HG03460 (cell line): ENCODE measurements around the gene SLC6A6.

Source experiments
- ATAC-seq: cut with Tn5 transposase; IDR thresholded peaks from one replicate; pipeline ENCODE4 v1.9.1; 2021; ENCODE audit not compliant: unreplicated experiment

Gene SLC6A6

DNA sequence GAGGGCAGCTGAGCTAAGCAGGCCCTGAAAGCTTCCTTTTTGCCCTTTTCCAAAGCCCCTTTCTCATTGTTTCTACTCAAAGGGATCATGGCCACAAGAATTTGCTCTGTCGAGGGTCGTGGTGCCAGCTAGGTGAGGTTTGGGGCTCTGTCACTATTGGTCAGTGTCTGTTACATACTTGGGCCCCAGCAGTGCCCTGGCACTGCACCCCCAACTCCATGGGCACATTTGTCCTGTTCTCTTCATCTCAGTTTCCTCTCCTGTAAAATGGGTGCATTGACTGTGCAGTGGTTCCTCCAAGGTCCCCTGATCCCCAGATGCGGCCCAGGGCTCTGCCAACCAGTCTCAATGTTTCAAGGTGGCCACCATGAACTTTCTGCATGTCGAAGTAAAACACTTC is 62.1 kb downstream of the SLC6A6 start:
- no peak for ATAC-seq

DNA sequence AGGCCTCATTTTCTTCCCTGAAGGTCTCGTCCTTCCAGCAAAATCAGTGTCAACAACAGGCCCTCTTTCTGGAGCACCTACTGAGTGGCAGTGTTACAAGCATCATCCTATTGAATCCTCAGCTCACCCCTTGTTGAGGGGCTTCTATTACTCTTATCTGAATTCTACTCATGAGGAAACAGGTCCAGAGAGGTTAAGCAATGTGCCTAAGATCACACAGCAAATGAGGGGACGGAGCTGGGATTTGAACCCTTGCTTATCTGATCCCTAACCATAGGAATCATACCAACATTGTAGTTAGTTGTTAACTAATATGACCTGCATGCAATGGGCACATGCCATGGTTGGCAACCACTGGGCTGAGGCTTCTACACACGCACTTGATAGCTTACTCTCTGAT is 63.0 kb downstream of the SLC6A6 start:
- no peak for ATAC-seq

DNA sequence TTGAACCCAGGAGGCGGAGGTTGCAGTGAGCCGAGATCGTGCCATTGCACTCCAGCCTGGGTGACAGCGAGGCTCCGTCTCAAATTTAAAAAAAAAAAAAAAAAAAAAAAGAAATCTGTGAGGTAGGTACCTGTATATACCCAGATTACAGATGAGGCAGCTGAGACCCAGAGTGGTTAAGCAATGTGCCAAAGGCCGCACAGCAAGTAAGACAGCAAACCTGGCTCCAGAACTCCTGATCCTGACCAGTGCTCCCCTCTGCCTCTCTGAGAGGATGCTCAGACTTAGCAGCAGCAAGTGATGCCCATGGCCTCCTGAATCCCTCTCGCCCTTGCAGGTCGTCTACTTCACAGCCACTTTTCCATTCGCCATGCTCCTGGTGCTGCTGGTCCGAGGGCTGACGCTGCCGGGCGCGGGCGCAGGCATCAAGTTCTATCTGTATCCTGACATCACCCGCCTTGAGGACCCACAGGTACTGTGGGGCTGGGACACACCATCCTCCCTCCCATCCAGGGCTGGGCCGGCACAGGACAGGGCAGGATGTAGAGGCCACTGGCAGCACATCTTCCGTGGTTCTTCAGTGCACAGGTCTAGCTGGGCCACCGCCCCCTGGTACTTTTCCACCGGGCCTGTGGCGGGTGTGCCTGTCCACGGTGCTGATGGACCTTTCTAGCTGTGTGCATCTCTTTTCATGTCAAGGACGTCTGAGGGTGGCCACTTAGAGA is 63.9 kb downstream of the SLC6A6 start:
- no peak for ATAC-seq

DNA sequence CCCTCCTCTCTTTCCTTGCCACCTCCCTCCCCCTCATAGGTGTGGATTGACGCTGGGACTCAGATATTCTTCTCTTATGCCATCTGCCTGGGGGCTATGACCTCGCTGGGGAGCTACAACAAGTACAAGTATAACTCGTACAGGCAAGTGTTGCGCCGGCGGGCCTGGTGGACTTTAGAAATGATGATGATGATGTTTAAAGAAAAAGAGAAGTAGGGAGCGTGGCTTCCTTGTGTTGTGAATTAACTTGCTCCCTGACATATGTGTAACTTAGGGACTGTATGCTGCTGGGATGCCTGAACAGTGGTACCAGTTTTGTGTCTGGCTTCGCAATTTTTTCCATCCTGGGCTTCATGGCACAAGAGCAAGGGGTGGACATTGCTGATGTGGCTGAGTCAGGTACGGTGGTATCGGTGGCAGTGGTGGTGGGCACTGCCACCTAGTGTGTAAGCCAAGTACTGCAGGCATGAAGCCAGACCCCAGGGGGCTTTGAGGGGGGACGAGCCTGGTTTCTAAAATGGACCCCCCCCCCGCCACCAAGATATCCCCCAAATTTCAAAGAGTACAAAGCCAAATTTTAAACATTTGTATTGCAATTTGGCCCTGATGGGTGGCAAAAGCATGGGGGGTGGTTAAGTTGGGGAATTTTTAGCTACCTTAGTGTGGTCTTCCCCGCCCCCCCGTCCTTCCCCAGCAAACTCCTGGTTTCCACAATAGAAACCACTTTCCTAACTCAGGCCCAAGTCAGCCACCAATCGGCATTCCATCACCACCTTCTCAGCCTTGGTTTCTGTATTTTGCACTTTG is 65.6 kb downstream of the SLC6A6 start:
- ATAC-seq, result no peak

DNA sequence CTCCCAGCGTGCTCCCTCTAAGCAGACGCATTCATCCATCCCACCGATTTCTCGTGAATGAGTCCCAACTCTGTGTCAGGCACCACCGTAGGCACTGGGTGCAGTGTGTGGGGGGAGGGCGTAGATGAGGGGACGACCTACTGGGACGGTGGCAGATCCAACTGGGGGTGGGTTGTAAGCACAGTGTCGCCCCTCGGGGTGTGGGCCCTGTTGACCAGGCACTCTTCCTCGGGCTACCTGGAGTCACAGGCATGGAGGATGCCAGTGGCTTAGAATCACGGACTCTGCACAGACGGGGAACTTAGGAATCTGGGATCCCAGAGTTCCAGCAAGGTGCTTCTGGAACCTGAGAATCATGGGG is 66.2 kb downstream of the SLC6A6 start:
- ATAC-seq, result no peak

DNA sequence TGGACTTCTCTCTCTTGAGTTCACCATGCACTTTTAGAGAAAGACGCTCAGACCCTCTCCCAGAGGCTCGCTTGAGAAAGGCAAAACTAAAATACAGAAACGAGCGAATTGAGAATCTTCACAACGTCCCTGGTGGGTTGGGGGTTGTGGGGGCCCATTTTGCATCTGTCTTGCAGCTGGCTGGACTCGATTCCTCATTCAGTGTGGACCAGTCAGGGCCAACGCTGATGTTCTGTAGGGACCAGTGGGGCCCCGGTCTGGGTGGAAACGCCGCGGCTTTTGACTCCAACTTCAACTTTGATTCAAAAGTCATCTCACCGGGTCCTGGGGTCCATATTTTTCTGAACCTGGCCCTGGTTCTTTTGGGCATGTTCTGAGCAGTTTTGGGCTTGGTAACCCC is 68.1 kb downstream of the SLC6A6 start:
- no peak for ATAC-seq

DNA sequence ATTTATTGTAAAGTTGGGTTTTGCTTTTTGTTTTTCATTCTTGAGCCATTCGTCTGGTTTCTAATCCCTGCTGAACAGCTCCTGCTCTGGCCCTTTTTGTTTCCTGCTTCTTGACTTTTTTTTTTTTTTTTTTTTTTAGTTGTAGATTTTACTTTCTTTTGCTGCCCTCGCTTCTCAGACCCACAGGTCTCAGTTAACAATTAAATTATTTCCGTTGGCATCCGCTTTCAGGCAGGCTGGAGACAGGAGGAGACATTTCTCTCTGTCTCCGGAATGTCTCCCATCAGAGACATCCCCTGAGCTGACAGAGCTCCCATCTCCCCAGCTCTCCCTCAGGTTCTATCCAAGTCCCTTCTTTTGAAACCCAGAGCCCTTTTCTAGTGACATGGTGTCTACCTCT is 68.6 kb downstream of the SLC6A6 start:
- no peak for ATAC-seq

DNA sequence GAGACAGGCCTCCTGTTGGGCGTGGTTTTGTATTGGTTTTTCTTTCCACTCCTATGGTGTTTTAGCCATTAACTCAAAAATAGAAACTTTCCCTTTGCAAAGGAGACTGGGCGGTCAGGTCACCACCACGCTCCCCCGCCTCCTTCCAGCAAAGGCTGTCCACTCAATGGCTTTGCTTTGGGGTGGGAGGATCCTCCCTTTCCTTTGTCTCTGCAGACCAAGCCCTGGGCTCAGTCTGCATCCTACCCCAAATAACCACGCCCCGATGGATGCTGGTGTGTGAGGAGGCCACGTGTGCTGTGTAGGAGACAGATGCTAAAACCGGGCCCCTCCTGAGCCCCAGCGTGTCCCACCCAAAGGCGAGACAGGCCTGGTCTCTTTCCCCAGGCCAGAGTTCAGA is 69.3 kb downstream of the SLC6A6 start:
- ATAC-seq, result no peak

DNA sequence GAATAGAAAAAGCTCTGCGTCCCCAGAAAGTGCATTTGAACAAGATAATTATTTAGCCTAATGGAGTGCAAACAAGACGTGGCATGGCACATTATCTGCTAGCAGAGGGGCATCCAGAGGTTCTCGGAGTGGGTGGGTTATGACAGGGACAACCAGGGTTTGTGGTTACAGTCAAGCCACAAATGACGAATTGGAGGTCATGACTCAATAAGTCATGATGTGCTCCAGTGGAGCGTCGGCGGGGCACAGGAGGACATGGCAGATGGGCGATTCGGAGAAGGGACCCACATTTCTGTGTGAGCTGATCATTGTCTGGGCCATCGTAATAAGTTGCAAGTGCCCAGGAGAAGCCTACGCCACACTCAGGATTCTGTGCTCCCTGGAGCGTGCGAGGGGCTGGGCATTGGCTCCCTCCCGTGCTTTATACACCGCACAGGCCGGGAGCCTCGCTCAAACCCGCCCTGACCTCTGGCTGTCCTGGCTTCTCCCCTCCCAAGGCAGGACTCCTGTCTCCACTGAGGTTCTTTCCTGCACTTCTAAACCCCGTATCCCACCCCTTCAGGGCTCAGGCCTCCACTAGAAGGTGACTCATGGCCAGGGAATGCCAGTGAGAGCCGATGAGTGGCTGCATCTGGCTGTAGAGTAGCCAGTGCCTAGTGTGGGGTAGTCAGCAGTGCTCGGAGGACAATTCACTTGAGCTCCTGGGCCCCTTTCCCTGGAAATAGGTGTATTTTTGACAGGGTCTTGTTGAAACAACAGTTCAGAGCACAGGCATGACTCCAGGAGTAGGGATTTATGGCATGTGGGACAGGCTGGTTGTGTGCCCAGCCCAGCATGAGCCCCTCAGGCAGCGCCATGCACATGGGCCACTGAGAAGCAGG is 70.3 kb downstream of the SLC6A6 start:
- no peak for ATAC-seq

DNA sequence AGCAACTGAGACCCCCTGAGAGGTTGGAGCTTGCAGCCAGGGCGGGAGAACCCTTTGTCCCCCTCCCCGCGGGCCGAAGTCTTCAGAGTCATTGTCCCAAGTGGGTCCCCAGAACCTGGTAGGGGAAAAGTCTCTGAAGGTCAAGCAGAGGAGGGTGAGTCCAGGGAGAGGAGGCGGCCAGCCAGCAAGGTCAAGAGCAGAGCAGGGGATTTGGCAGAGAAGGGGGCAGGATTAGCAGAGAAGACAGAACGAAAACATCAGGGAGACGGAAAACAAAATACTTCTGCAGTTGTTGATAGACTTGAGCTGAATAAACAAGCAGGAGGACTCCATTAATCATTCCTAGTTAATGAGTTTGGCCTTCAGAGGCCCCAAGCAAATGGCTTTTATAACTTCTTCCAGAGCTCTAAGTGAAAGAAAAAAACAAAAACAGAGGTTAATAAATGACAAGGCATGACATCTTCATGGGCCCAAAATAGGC is 71.0 kb downstream of the SLC6A6 start:
- ATAC-seq, result no peak

DNA sequence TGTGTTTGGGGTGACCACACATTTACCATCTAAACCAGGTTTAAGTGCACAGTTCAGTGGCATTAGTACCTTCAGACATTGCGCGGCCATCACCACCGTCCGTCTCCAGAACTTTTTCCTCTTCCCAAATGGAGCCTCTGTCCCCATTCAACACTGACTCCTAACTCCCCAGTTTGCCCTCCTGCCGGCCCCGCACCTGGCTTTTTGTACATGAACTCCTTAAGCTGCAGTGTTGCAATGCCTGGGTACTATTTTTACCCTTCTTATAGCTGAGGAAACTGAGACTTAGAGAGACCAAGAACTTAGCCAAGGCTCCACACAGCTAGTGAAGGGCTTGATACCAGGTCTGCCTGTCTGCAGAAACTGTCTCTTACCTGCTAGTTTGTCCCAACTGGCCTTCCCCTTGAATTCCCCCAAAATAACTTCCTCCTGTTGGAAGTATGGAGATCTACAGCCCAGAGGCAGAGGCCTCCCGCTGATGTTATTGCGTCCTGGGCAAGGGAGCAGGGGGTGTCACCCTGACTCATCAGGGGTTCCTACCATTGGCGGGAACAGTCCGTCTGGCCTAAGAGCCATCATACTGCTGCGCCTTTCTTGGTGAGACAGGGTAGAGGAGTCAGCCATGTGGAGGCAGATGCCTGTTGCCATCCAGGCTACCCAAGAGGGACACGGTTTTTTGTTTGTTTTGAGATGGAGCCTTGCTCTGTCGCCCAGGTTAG is 72.1 kb downstream of the SLC6A6 start:
- no peak for ATAC-seq

DNA sequence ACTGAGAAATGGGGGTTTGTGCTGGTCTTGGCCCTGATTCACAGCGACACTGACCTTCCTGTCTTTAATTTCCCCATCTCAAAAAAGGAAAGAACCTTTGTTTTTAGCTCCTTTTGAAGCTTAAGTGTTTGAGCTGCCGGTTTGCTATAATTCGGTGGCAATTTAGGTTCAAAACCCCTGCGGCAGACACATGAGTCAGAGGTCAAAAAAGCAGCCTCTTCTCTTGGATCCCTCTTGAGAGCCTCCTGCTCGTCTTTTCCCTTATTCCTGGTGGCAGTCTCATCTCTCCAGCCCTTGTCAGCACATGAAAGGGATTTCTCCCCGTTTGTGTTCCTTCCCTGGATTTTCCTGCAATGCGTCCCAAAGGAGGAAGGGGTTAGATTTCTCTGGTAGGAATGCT is 73.2 kb downstream of the SLC6A6 start:
- no peak for ATAC-seq

DNA sequence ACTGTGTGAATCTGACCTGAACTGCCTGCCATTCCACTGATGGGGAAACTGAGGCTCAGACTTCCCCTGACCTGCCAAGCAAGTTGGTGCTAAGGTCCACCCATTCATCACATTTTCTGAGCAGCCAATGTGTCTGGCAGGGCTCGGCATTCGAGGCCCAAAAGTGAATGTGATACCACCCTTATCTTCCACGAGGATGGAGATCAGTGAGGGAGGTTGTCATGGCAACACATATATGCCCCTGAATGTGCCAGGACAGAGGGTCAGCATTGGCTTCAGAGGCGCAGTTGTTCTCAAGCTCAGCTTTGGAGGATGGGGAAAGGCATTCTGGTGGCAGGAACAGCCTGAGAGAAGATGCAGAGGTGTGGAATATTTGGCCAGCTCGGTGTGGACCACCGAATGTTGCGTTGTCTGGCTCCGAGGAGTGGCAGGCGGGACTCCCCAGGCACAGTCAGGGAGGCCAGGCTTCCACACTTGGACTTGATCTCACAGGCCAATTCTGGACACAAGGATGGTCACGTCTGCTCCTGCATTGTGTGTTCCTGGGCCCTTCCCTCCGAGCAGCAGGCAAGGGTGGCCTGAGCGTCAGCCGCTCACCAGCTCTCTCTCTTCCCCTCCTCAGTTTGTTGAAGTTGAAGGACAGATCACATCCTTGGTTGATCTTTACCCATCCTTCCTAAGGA is 74.3 kb downstream of the SLC6A6 start:
- no peak for ATAC-seq

DNA sequence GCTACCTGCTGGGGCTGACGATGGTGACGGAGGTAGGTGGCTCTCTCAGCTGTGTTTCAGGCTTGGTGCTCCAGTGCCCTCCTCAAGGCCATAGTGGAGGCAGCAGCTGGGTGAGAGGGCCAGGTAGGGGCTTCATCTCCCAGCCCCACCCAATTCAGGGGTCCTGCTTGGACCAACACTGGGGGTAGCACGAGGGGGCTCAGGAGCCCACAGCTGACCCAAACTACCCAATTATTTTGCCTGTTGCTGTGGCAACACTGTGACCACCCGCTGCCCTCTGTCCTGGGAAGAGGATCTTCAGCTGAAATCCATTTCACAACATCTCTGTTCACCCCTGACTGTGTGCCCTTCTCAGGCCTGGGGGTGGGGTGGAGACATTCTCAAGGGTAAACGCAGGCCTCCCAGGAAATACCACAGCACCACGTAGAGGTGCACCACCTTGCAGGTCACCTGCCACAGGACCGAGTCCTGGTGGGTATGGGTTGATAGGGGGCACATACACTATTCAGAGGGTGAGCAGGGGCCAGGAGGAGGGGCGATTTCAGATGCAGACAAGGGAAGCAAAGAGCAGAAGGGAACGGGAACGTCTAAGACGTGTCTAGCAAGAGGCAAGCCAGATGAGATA is 75.0 kb downstream of the SLC6A6 start:
- ATAC-seq, result no peak

DNA sequence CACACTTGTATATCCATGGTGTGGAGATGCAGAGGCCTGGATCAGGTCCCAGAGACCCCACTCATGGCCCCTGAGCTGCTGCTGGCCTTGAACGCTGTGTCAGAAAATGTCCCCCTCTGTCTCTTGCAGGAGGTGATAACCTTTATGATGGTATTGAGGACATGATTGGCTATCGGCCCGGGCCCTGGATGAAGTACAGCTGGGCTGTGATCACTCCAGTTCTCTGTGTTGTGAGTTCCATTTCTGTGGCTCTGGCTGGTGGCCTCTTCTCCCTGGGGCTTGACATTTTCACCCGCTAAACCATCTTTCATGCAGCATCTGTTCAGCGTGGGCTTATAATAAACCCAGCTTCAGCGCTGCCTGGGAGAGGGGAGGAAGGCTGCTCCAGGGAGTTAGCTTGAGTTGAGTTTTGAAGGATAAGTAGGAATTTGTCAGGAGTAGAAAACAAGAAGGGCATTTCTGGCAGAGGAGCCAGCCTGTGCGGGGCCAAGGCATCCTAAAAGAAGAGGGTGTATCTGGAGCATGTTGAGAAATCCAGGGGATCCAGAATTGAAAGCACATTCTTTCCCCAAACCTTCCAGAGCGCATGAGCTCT is 76.6 kb downstream of the SLC6A6 start:
- no peak for ATAC-seq

DNA sequence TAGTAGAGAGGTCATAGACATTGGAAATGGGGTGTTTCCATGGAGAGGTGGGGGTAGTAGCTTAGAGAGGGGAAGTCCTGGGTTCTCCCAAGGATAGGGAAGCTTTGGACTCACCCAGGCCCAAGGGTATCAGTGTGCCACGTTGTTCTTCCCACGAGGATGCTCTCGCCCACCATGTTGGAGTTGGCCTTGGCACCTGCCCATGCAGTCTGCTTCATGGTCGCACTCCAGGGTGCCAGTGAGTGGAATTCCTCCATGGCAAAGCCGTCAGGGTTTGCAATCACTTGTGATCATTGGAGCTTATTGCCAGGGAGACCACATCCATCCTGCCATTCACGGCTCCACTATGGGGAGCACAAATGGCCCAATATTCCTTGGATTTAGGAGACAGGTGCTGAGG is 77.2 kb downstream of the SLC6A6 start:
- ATAC-seq, result no peak

DNA sequence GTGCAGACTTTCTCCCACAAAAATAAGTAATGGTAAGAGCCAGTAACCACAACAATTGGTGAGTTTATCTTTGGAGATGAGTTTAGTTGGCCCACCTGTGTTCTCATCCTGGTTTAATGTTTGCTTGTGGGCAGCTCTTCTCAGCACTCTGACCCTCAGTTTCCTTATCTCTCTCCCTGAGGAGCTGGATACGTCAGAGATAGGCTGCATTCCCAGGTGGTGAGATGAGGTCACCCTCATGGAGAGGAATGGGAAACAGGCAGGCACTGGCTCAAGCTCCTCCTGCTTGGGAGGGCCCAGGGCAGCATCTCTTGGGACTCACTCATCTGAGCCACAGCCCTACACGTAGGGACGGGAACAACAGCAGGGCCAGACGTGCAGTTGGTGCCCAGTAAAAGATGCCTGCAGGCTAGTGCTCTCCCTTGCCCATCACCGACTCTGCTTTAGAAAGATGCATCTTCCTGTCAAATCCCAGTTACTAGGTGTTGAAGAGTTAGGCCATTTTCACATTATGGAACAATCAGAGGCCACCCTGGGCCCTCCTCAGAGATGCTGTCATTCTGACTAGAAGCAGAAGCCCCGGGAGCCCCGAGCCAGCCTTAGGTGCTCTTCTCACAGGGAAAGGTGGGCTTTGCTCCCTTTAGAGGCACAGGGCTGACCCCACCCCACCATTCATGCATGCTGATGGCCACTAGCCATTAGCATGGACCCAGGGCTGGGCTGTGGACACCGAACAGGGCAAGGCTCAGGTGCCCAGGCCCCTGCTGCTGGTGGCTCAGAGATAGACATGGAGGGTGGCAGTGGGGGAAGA is 78.0 kb downstream of the SLC6A6 start:
- ATAC-seq, result no peak

DNA sequence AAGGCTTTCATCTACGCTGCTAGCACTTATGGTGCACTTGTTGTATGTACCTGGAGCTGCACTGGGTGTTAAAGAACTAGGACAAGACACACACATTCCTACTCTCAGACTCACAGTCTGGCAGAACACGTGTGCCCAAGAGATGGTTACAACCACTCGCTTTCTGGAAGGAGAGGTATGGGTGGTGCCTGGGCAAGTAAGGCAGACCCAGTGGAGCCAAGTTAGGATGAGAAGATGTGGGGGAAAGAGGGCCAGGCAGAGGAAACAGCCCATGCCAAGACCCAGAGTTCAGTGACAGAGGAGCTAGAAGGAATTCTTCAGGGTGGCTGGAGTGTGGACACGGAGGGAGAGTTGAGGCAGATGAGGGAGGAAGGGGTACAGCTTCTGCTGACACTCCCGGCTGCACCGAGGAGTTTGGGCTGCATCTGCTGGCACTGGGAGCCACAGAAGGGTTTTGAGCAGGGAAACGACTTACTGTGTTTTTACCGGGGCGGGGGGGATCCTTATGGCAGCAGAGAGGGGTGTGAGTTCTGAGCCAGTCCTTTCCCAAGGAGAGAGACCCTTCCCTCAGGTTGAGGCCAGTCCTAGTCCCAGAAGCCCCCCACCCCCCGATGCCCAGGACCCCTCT is 78.7 kb downstream of the SLC6A6 start:
- no peak for ATAC-seq
